ENCODE data around the gene MLLT3.

Gene MLLT3

DNA sequence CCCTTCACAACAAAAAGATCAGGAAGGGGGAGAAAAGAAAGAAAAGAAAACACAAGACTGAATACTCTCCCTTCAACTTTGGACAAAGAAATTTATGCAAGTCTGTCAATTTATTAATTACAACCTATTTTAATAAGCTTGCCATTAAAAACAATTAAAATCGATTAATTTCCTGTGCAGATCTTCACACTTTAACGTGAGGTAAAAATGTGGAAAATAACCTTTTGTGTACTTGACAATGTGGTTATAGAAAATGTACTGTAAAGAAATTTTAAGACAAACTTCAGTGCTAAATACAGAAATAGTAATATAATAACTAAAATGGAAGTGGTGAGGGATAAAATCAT is 2.7 kb upstream of the MLLT3 start:
- no peak overlapping the region for H3K4me3 ChIP-seq (ENCODE audit: low read depth, low read length)
- TF ChIP-seq, protein P1, sequence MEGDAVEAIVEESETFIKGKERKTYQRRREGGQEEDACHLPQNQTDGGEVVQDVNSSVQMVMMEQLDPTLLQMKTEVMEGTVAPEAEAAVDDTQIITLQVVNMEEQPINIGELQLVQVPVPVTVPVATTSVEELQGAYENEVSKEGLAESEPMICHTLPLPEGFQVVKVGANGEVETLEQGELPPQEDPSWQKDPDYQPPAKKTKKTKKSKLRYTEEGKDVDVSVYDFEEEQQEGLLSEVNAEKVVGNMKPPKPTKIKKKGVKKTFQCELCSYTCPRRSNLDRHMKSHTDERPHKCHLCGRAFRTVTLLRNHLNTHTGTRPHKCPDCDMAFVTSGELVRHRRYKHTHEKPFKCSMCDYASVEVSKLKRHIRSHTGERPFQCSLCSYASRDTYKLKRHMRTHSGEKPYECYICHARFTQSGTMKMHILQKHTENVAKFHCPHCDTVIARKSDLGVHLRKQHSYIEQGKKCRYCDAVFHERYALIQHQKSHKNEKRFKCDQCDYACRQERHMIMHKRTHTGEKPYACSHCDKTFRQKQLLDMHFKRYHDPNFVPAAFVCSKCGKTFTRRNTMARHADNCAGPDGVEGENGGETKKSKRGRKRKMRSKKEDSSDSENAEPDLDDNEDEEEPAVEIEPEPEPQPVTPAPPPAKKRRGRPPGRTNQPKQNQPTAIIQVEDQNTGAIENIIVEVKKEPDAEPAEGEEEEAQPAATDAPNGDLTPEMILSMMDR (IDR thresholded peaks at IDR 0.05; ENCODE audit: low read depth, low read length): no peak

DNA sequence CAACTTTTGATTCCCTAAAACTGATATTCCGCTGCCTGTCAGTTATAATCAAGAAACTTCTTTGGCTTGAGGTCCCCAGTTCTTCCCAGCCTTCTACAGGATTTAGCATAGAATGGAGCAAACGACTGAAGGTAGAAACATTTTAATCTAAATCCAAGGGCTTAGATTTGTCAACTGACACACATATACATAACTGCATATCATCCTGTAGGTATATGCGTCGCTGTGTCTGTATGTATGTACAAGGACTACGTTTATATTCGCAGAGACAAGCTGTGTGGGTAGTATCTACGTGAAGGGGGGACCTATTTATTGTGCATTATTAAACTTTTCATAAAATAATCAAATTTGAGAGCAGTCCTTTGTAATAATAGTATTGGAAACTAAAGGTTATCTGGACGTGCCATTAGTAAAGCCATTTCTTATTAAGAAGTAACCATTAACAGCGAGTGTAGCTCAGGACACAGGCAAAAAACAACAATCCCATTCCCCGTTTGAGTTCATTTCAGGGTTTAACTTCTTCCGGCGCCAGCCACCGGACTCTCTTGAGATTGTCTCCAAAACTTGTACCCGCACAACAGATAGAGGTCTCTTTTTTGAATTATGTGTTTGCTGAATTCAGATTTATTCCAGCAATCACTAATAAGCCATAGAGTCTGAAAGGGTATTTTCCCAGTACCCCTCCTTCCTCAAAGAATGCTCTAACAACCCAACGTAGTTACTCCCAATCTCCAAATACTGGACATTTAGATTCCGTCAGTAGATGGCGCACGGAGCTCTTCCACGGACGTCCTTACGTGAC is 2.1 kb upstream of the MLLT3 start:
- TF ChIP-seq, protein P1 (IDR thresholded peaks at IDR 0.05; ENCODE audit: low read depth, low read length): peak; percentile 63
- peak overlapping the region; percentile 94 for H3K4me3 ChIP-seq (ENCODE audit: low read depth, low read length)

DNA sequence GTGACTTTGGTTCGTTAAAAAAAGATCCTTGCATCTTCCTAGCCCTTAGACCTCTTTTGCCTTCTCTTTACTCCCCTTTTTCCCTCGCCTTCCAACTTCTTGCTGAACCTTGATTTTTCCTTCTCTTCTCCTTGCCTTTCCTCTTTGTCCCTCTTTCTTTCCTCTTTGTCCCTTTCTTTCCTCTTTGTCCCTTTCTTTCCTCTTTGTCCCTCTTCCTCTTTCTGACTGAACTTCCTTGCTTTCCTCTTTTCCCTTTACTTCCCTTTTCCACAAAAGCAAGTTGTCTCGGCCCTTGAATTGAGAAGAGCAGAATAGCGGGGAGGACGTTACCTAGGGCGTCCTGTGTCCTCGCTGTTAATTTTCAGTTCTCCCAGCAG is 1.4 kb upstream of the MLLT3 start:
- TF ChIP-seq, protein P1 (IDR thresholded peaks at IDR 0.05; ENCODE audit: low read depth, low read length): no peak
- peak overlapping the region; percentile 94 for H3K4me3 ChIP-seq (ENCODE audit: low read depth, low read length)

DNA sequence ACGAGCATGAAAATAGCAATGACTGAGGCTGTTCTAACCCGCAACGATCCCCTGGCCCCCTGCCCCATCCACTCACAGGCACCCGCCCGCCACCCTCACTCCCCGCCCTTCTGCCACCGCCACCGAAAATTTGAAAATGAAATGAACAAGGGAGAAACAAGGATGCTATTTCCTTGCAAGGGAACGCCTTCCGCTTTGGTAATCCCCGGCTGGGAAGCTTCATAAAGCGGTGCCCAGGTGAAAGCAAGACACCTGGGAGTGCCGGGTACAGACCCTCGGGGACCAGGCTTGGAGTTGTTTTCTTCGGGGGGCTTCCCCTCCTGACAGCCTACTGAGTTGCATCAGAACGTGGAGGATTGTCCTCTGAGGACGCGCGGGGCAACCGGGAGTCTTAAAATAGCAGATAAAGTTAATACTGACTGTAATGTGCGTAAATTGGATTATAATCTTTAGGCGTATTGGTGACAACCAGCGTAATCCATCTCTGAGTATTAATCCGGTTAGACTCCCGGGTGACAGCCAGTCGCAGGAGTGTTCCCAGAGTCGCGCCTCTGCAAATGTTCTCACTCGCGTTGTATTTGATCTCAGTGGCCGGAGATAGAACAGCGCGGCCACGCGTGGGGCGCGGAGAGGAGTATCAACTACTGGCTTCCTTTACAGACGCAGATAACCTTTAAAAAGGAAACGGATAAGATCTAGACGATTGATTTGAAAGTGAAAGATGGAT is 885 bp upstream of the MLLT3 start:
- peak overlapping the region; percentile 94 for H3K4me3 ChIP-seq (ENCODE audit: low read depth, low read length)
- TF ChIP-seq, protein P1 (IDR thresholded peaks at IDR 0.05; ENCODE audit: low read depth, low read length): no peak

DNA sequence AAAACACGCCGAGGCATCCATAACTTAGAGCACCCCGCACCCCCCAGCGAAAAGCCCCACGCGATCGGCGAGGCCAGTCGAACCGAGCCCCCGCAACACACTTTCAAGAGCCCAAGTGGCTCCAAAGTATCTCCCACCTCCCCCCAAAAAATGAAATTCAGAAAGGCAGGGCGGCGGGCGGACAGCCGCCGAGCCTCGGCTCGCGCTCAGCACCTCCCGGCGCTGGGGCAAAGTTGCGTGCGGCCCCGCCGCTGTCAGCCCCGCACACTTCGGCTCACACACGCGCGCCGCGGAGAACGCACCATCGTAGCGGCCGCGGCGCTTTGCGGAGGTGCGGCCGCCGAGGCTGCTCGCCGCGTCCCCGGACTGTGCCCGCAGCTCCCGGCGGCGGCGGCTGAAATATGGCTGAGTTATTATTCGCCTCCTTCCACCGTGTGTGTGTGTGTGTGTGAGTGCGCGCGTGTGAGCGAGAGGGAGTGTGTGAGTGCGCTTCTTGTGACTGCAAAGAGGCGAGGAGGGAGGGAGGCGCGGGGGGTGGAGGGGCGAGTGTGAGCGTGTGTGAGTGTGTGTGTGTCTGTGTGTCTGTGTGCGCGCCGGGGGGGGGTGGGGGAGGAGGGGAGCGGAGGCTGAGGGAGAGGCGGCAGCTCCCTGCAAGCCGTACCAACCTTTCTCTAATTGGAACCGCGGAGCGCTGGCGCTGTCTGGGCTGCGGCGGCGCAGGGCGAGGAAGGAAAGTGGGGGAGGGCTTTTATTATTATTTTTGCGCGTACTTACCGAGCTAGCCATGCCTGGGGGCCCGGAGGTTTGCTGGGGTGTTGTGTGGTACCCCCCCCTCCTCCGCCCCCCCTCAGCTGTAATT is 599 bp downstream of the MLLT3 start:
- TF ChIP-seq, protein P1 (IDR thresholded peaks at IDR 0.05; ENCODE audit: low read depth, low read length): no peak
- peak overlapping the region; percentile 94 for H3K4me3 ChIP-seq (ENCODE audit: low read depth, low read length)

DNA sequence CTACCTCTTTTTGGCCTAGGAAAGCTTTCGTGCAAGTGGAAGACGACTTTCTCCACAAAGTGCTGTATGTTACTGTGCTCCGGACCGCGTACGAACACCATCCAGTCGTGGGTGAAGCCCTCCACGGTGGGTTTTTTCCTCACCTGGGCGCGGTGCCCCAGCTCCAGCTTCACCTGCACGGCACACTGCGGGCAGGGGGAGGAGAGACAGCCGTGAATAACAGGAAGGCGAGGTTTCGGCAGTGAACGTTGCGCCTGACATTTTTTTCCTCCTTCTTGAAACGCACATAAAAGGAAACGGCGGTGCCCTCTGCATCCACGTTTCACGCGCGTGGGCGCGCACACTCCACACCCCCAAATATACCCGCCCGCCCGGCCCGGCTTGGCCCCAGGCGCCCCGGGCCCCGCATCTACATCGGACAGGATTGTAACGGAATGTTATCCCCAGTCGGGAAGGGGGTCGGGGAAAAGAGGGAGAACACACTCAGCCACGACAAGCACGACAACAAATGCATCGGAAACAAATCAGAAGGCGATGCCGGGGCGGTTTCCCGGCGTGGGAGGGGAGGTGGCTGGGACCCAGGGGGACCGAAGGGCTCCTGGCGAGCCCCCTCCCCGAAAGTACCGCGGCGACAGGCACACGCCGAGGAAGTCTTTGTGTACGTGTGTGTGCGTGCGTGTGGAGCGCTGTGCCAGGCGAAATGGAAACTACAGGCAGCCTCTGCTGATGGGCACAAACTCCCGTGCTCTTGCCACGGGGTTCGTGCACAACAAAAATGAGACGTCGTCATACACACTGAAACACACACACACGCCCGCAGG is 1.4 kb downstream of the MLLT3 start:
- peak overlapping the region; percentile 94 for H3K4me3 ChIP-seq (ENCODE audit: low read depth, low read length)
- TF ChIP-seq, protein P1 (IDR thresholded peaks at IDR 0.05; ENCODE audit: low read depth, low read length): no peak

Measured in WI38 (cell line).